VCaP (cell line): ENCODE measurements around the gene MAS1L.

Experiments used
- H3K27ac ChIP-seq: fragments of 450-650 bp; 2 replicates; pipeline ENCODE4 v1.5.1; 2017
- CTCF ChIP-seq: fragments of 450-650 bp; conservative IDR thresholded peaks from 2 replicates; pipeline ENCODE4 v1.5.1; 2017; ENCODE audit warnings: mild to moderate bottlenecking, moderate library complexity

MAS1L gene

GRCh38 chr6:29483186-29483585, 4.6 kb downstream of the MAS1L start:
- H3K27ac ChIP-seq, result no peak overlapping the region

GRCh38 chr6:29479560-29479959, 8.2 kb downstream of the MAS1L start:
- no peak for TF ChIP-seq CTCF
- H3K27ac ChIP-seq, result no peak overlapping the region

More at GRCh38 chr6:29483186-29483585, 4.6 kb downstream of the MAS1L start:
- TF ChIP-seq CTCF, result no peak

GRCh38 chr6:29478740-29479139, 9.0 kb downstream of the MAS1L start:
- TF ChIP-seq CTCF, result no peak
- no peak overlapping the region for H3K27ac ChIP-seq

- TF ChIP-seq CTCF, result no peak
- H3K27ac ChIP-seq, result no peak overlapping the region
Measured at GRCh38 chr6:29477923-29478450, 9.8 kb downstream of the MAS1L start.

GRCh38 chr6:29474996-29475395, 12.8 kb downstream of the MAS1L start:
- H3K27ac ChIP-seq, result no peak overlapping the region
- no peak for TF ChIP-seq CTCF

GRCh38 chr6:29466241-29466640, 21.5 kb downstream of the MAS1L start:
- no peak overlapping the region for H3K27ac ChIP-seq
- no peak for TF ChIP-seq CTCF

GRCh38 chr6:29465801-29466200, 22.0 kb downstream of the MAS1L start:
- TF ChIP-seq CTCF, result no peak

GRCh38 chr6:29465279-29465678, 22.5 kb downstream of the MAS1L start:
- H3K27ac ChIP-seq, result no peak overlapping the region

More at GRCh38 chr6:29465801-29466200, 22.0 kb downstream of the MAS1L start:
- H3K27ac ChIP-seq, result no peak overlapping the region

More at GRCh38 chr6:29465279-29465678, 22.5 kb downstream of the MAS1L start:
- TF ChIP-seq CTCF, result no peak
